GM23338 (cell line): ENCODE measurements around the gene ZDHHC16. TPM values are rescaled to one million over a fixed set of nuclear protein-coding genes. Genes with fewer than 3 reads are reported as not detected.

ENCODE experiments used
- ATAC-seq: fragments of 200-7000 bp; cut with Tn5 transposase; 3 replicates; pipeline ENCODE4 v1.9.1; 2020
- DNase-seq: peaks from one replicate; pipeline ENCODE4 v3.0.0-alpha.2; 2015; ENCODE audit warnings: low spot score
- H2AFZ ChIP-seq: fragments of 200-600 bp; sonication (generic); 2 replicates; pipeline ENCODE4 v1.8.0; 2016; ENCODE audit warnings: antibody characterized with exemption, mild to moderate bottlenecking, moderate library complexity
- H3F3A ChIP-seq: fragments of 200-600 bp; sonication (generic); replicated peaks from 2 replicates; pipeline ENCODE4 v1.8.0; 2017; ENCODE audit warnings: antibody characterized with exemption, mixed run types, low read depth
- H3K27ac ChIP-seq: fragments of 200-600 bp; sonication (generic); 2 replicates; pipeline ENCODE4 v1.6.1; 2016; ENCODE audit warnings: low read depth
- H3K27me3 ChIP-seq: fragments of 200-600 bp; sonication (generic); 2 replicates; pipeline ENCODE4 v1.8.0; 2016; ENCODE audit warnings: mild to moderate bottlenecking, mixed run types, moderate library complexity; ENCODE audit not compliant: insufficient read depth
- H3K36me3 ChIP-seq: fragments of 200-600 bp; sonication (generic); 2 replicates; pipeline ENCODE4 v1.8.0; 2016; ENCODE audit warnings: mild to moderate bottlenecking; ENCODE audit not compliant: insufficient read depth
- H3K4me1 ChIP-seq: fragments of 200-600 bp; sonication (generic); 2 replicates; pipeline ENCODE4 v1.8.0; 2016; ENCODE audit warnings: mild to moderate bottlenecking, moderate library complexity; ENCODE audit not compliant: insufficient read depth
- H3K4me2 ChIP-seq: fragments of 200-600 bp; sonication (generic); 2 replicates; pipeline ENCODE4 v1.7.1; 2017; ENCODE audit warnings: mixed run types
- H3K4me3 ChIP-seq: fragments of 200-600 bp; sonication (generic); 2 replicates; pipeline ENCODE4 v1.6.1; 2016; ENCODE audit warnings: mixed run types
- H3K79me2 ChIP-seq: fragments of 200-600 bp; sonication (generic); replicated peaks from 2 replicates; pipeline ENCODE4 v1.8.0; 2017; ENCODE audit warnings: mild to moderate bottlenecking; ENCODE audit not compliant: insufficient read depth
- H3K9me2 ChIP-seq: fragments of 200-600 bp; sonication (generic); 2 replicates; pipeline ENCODE4 v1.8.0; 2017; ENCODE audit not compliant: insufficient read depth
- H4K20me1 ChIP-seq: fragments of 200-600 bp; sonication (generic); replicated peaks from 2 replicates; pipeline ENCODE4 v1.8.0; 2017; ENCODE audit warnings: mild to moderate bottlenecking; ENCODE audit not compliant: insufficient read depth
- H3K27ac Mint-ChIP-seq: 2 replicates; pipeline ENCODE4 v1.8.0; 2020; ENCODE audit warnings: inconsistent platforms, mild to moderate bottlenecking, moderate library complexity, mixed read lengths
- H3K27me3 Mint-ChIP-seq: 3 replicates; pipeline ENCODE4 v1.8.0; 2022; ENCODE audit warnings: low read depth, mild to moderate bottlenecking, moderate library complexity, mixed read lengths, inconsistent platforms; ENCODE audit not compliant: insufficient read depth, poor library complexity
- H3K36me3 Mint-ChIP-seq: 3 replicates; pipeline ENCODE4 v1.8.0; 2021; ENCODE audit warnings: low read depth, mild to moderate bottlenecking, inconsistent platforms, moderate library complexity, mixed read lengths
- H3K4me1 Mint-ChIP-seq: 3 replicates; pipeline ENCODE4 v1.8.0; 2020; ENCODE audit warnings: mild to moderate bottlenecking, inconsistent platforms, mixed read lengths
- H3K4me3 Mint-ChIP-seq: 3 replicates; pipeline ENCODE4 v1.8.0; 2021; ENCODE audit warnings: moderate library complexity, mild to moderate bottlenecking, inconsistent platforms, mixed read lengths
- H3K9me3 Mint-ChIP-seq: 3 replicates; pipeline ENCODE4 v1.8.0; 2020; ENCODE audit warnings: moderate library complexity, mild to moderate bottlenecking, inconsistent platforms, mixed read lengths
- CREB1 ChIP-seq: fragments of 250-450 bp; sonication (Bioruptor Pico); IDR thresholded peaks from 2 replicates; pipeline ENCODE4 v1.5.0; 2020; ENCODE audit warnings: low read depth, mild to moderate bottlenecking, moderate library complexity
- EZH2 ChIP-seq: fragments of 200-600 bp; sonication (generic); IDR thresholded peaks from one replicate; pipeline ENCODE4 v1.8.0; 2017; ENCODE audit warnings: antibody characterized with exemption, mild to moderate bottlenecking, low read depth; ENCODE audit not compliant: unreplicated experiment
- EZH2phosphoT487 ChIP-seq: fragments of 200-600 bp; sonication (generic); IDR thresholded peaks from one replicate; pipeline ENCODE4 v1.8.1; 2018; ENCODE audit warnings: antibody characterized with exemption; ENCODE audit not compliant: unreplicated experiment
- JUNB ChIP-seq: IDR thresholded peaks from one replicate; pipeline ENCODE4 v1.6.1; 2016; ENCODE audit warnings: antibody characterized with exemption; ENCODE audit not compliant: unreplicated experiment
- NANOG ChIP-seq: IDR thresholded peaks from 2 replicates; pipeline ENCODE4 v1.6.1; 2016; ENCODE audit warnings: antibody characterized with exemption, borderline replicate concordance
- POLR2AphosphoS5 ChIP-seq: IDR thresholded peaks from 2 replicates; pipeline ENCODE4 v1.6.1; 2016; ENCODE audit warnings: antibody characterized with exemption, low read depth
- STAT1 ChIP-seq: IDR thresholded peaks from one replicate; pipeline ENCODE4 v1.6.1; 2016; ENCODE audit warnings: antibody characterized with exemption; ENCODE audit not compliant: unreplicated experiment
- ZNF331 ChIP-seq: fragments of 250-450 bp; sonication (Bioruptor Pico); IDR thresholded peaks from 2 replicates; pipeline ENCODE4 v1.5.0; 2020; ENCODE audit warnings: low read depth, mild to moderate bottlenecking, moderate library complexity
- ZNF462 ChIP-seq: fragments of 250-450 bp; sonication (Bioruptor Pico); IDR thresholded peaks from 2 replicates; pipeline ENCODE4 v1.5.0; 2020; ENCODE audit warnings: mild to moderate bottlenecking, moderate library complexity
- polyA plus RNA-seq: library from polyadenylated mRNA; unstranded; fragments of >200 nt; fragmentation: Nextera tagmentation; extraction: Ambion mirVana; gene quantifications from 2 replicates; pipeline ENCODE4 v1.2.1, GENCODE V29; 2016
- total RNA-seq: library from RNA; depleted of rRNA; stranded (reverse); fragments of >200 nt; shearing (Covaris generic); gene quantifications from 2 replicates; pipeline ENCODE4 v1.2.3, GENCODE V29; 2014
- TF ChIP-seq, protein P1 (sequence below): IDR thresholded peaks from 2 replicates; pipeline ENCODE4 v1.6.1; 2016; ENCODE audit warnings: antibody characterized with exemption
- TF ChIP-seq, protein P2 (sequence below), 2 experiments: fragments of 200-600 bp in 1 of 2; sonication (generic) in 1 of 2; conservative IDR thresholded peaks; 2 replicates each; pipeline versions ENCODE4 v1.5.1 to v1.6.1; 2016 to 2017; ENCODE audit warnings: antibody characterized with exemption in 2 of 2, low read depth in 2 of 2, mild to moderate bottlenecking in 2 of 2, moderate library complexity in 1 of 2

ZDHHC16 gene
- total and polyA plus RNA-seq, 2 experiments from 2014 or later = 35.1 to 58.2 TPM

- TF ChIP-seq, protein P1, sequence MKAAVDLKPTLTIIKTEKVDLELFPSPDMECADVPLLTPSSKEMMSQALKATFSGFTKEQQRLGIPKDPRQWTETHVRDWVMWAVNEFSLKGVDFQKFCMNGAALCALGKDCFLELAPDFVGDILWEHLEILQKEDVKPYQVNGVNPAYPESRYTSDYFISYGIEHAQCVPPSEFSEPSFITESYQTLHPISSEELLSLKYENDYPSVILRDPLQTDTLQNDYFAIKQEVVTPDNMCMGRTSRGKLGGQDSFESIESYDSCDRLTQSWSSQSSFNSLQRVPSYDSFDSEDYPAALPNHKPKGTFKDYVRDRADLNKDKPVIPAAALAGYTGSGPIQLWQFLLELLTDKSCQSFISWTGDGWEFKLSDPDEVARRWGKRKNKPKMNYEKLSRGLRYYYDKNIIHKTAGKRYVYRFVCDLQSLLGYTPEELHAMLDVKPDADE = no peak
- TF ChIP-seq, protein P2, sequence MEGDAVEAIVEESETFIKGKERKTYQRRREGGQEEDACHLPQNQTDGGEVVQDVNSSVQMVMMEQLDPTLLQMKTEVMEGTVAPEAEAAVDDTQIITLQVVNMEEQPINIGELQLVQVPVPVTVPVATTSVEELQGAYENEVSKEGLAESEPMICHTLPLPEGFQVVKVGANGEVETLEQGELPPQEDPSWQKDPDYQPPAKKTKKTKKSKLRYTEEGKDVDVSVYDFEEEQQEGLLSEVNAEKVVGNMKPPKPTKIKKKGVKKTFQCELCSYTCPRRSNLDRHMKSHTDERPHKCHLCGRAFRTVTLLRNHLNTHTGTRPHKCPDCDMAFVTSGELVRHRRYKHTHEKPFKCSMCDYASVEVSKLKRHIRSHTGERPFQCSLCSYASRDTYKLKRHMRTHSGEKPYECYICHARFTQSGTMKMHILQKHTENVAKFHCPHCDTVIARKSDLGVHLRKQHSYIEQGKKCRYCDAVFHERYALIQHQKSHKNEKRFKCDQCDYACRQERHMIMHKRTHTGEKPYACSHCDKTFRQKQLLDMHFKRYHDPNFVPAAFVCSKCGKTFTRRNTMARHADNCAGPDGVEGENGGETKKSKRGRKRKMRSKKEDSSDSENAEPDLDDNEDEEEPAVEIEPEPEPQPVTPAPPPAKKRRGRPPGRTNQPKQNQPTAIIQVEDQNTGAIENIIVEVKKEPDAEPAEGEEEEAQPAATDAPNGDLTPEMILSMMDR (conservative IDR thresholded peaks at IDR 0.05; ENCODE audit: low read depth in 2 of 2) = no peak
- TF ChIP-seq NANOG = no peak
- no peak for TF ChIP-seq CREB1 (CRISPR knock-in tag)
- TF ChIP-seq POLR2AphosphoS5 = no peak
- TF ChIP-seq STAT1 = no peak
- no peak for TF ChIP-seq EZH2
These were observed 20.0 kb downstream of the ZDHHC16 start (continued) for GRCh38 chr10:97465982-97466381.

GRCh38 chr10:97466755-97467154, 20.8 kb downstream of the ZDHHC16 start:
- no peak overlapping the region for H3K4me3 Mint-ChIP-seq
- H2AFZ ChIP-seq = no peak overlapping the region
- peaks cover 84% of the 10 kb centered on the region for H3K36me3 Mint-ChIP-seq
- TF ChIP-seq JUNB (no peak), EZH2 (no peak), ZNF331 (no peak), STAT1 (no peak), ZNF462 (no peak), EZH2phosphoT487 (no peak), CREB1 (CRISPR knock-in tag) (no peak), NANOG (no peak), POLR2AphosphoS5 (no peak)
- TF ChIP-seq, protein P1 = no peak

More at GRCh38 chr10:97466755-97467154, 20.8 kb downstream of the ZDHHC16 start:
- Histone ChIP-seq H3K4me2 (no peak overlapping the region), H3K4me1 (no peaks in the 10 kb centered on the region), H3K27ac (no peak overlapping the region), H3K79me2 (no peaks in the 10 kb centered on the region), H3K4me3 (no peak overlapping the region), H3K36me3 (peaks cover 74% of the 10 kb centered on the region), H3K9me2 (no peaks in the 10 kb centered on the region), H4K20me1 (peaks cover 11% of the 10 kb centered on the region), H3K27me3 (no peaks in the 10 kb centered on the region), H3F3A (peaks cover 28% of the 10 kb centered on the region)
- Mint-ChIP-seq H3K4me1 (peaks cover 5% of the 10 kb centered on the region; the same call in 1 of the 3 replicates), H3K9me3 (no peaks in the 10 kb centered on the region), H3K27me3 (peaks cover 1% of the 10 kb centered on the region), H3K27ac (no peak overlapping the region)
- ATAC-seq = no peak
- DNase-seq = no peak
